Activated T-cell treated with anti-CD3 and anti-CD28 coated beads, Interleukin-2, amount 50 U/mL, for 24 hours (primary cell): ENCODE results near the gene C4orf50.
"Not testable (repeated sequence)": the region's sequence is repeated elsewhere in the genome, so short reads cannot be mapped to it uniquely, and the experiment has no call there.

ENCODE experiments used
- DNase-seq: peaks from one replicate; pipeline ENCODE4 v3.0.0-alpha.2; 2020
- H3K27ac Mint-ChIP-seq: 2 replicates; pipeline ENCODE4 v1.8.0; 2020; ENCODE audit warnings: mild to moderate bottlenecking, mixed read lengths
- H3K27me3 Mint-ChIP-seq: 2 replicates; pipeline ENCODE4 v1.8.0; 2020; ENCODE audit warnings: mixed read lengths
- H3K36me3 Mint-ChIP-seq: 2 replicates; pipeline ENCODE4 v1.8.0; 2020; ENCODE audit warnings: low read depth, mixed read lengths
- H3K4me1 Mint-ChIP-seq: 2 replicates; pipeline ENCODE4 v1.8.0; 2020; ENCODE audit warnings: low read depth, mixed read lengths
- H3K4me3 Mint-ChIP-seq: 2 replicates; pipeline ENCODE4 v1.8.0; 2020; ENCODE audit warnings: mild to moderate bottlenecking, moderate library complexity, mixed read lengths
- H3K9me3 Mint-ChIP-seq: 2 replicates; pipeline ENCODE4 v1.8.0; 2020; ENCODE audit warnings: mixed read lengths

Gene C4orf50

DNA sequence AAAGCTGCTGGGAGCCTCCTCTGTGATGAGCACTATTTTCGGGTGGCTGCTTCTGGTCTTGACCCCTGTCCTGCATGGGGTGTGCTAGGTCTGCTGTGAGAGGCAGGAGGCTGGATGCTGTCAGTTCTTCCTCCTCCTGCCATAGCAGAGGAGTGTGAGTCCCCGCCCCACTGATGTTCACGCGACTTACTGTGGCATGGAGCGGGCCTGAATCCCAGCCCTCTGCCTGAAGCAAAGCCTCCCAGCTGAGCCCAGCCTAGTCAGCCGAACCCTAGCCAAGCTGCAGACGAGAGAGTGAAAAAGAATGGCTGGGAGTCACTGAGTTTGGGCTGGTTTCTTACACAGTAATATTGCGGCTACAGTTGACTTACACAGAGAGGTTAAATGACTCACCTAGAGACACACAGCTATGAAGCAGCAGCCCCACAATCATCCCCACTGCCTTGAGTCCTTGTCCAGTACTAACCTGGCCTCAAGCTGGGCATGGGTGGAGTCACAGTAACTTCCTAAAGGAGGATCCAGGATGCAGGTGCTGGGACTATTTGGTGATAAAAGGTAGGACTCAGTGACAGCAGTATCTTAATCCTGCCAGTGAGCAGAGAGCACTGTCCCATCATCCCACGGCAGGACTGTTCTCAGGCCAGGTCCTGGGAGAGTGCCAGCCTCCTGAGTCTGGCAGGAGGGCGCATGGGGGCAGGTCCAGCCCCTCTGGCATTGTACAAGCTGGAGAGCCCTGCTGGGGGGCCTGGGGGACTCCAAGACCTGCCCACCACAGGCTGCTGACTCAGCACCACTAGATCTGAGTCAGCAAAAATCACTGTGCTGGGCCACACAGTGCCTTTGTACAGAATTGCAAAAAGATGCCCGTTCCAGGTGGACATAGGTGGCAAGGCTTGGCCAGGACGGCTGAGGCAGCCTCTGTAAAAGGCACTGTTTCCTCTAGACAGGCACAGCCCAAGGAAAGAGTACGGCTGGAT lies 65.0 kb downstream of the C4orf50 start:
- Mint-ChIP-seq H3K4me1 (no peaks in the 10 kb centered on the region), H3K4me3 (no peak overlapping the region), H3K27me3 (no peaks in the 10 kb centered on the region), H3K27ac (no peak overlapping the region), H3K36me3 (no peaks in the 10 kb centered on the region), H3K9me3 (no peaks in the 10 kb centered on the region)
- no peak for DNase-seq

- H3K4me3 Mint-ChIP-seq: no peak overlapping the region
- no peaks in the 10 kb centered on the region for H3K9me3 Mint-ChIP-seq
- no peak for DNase-seq
- no peaks in the 10 kb centered on the region for H3K27me3 Mint-ChIP-seq
- H3K4me1 Mint-ChIP-seq: no peaks in the 10 kb centered on the region
- no peak overlapping the region for H3K27ac Mint-ChIP-seq
- no peaks in the 10 kb centered on the region for H3K36me3 Mint-ChIP-seq
Measured at GRCh38 chr4:5952286-5952974, 65.8 kb downstream of the C4orf50 start.

- not testable (repeated sequence) for H3K4me3 Mint-ChIP-seq, H3K27me3 Mint-ChIP-seq, H3K9me3 Mint-ChIP-seq, H3K36me3 Mint-ChIP-seq, DNase-seq, H3K27ac Mint-ChIP-seq, H3K4me1 Mint-ChIP-seq
Measured at GRCh38 chr4:5946653-5947052, 71.6 kb downstream of the C4orf50 start.

GRCh38 chr4:5945936-5946335 lies 72.3 kb downstream of the C4orf50 start:
- H3K9me3 Mint-ChIP-seq: no peaks in the 10 kb centered on the region
- H3K4me1 Mint-ChIP-seq: no peaks in the 10 kb centered on the region
- no peaks in the 10 kb centered on the region for H3K27me3 Mint-ChIP-seq
- no peak overlapping the region for H3K4me3 Mint-ChIP-seq
- no peaks in the 10 kb centered on the region for H3K36me3 Mint-ChIP-seq
- DNase-seq: no peak
- H3K27ac Mint-ChIP-seq: no peak overlapping the region

GRCh38 chr4:5945171-5945570 lies 73.1 kb downstream of the C4orf50 start:
- Mint-ChIP-seq H3K4me3 (no peak overlapping the region), H3K9me3 (peaks cover 5% of the 10 kb centered on the region), H3K27me3 (no peaks in the 10 kb centered on the region), H3K4me1 (no peaks in the 10 kb centered on the region), H3K27ac (no peak overlapping the region), H3K36me3 (no peaks in the 10 kb centered on the region)
- no peak for DNase-seq

- no peaks in the 10 kb centered on the region for H3K36me3 Mint-ChIP-seq
- no peaks in the 10 kb centered on the region for H3K4me1 Mint-ChIP-seq
- peaks cover 5% of the 10 kb centered on the region for H3K9me3 Mint-ChIP-seq
- DNase-seq: no peak
- no peak overlapping the region for H3K27ac Mint-ChIP-seq
- no peaks in the 10 kb centered on the region for H3K27me3 Mint-ChIP-seq
- no peak overlapping the region for H3K4me3 Mint-ChIP-seq
Measured at GRCh38 chr4:5943561-5943960, 74.7 kb downstream of the C4orf50 start.

GRCh38 chr4:5942947-5943346 lies 75.3 kb downstream of the C4orf50 start:
- no peak overlapping the region for H3K4me3 Mint-ChIP-seq
- no peak overlapping the region for H3K27ac Mint-ChIP-seq
- H3K27me3 Mint-ChIP-seq: no peaks in the 10 kb centered on the region
- H3K4me1 Mint-ChIP-seq: no peaks in the 10 kb centered on the region
- DNase-seq: no peak
- no peaks in the 10 kb centered on the region for H3K36me3 Mint-ChIP-seq
- H3K9me3 Mint-ChIP-seq: peaks cover 5% of the 10 kb centered on the region

GRCh38 chr4:5941601-5942000 lies 76.6 kb downstream of the C4orf50 start:
- peaks cover 5% of the 10 kb centered on the region for H3K9me3 Mint-ChIP-seq
- no peak overlapping the region for H3K4me3 Mint-ChIP-seq
- no peaks in the 10 kb centered on the region for H3K27me3 Mint-ChIP-seq
- no peak for DNase-seq
- no peaks in the 10 kb centered on the region for H3K4me1 Mint-ChIP-seq
- no peaks in the 10 kb centered on the region for H3K36me3 Mint-ChIP-seq
- H3K27ac Mint-ChIP-seq: no peak overlapping the region

GRCh38 chr4:5940470-5941203 lies 77.6 kb downstream of the C4orf50 start:
- no peak for DNase-seq
- Mint-ChIP-seq H3K9me3 (peaks cover 5% of the 10 kb centered on the region), H3K4me1 (no peaks in the 10 kb centered on the region)

GRCh38 chr4:5933996-5934831 lies 84.0 kb downstream of the C4orf50 start:
- Mint-ChIP-seq H3K9me3 (no peaks in the 10 kb centered on the region), H3K4me1 (no peaks in the 10 kb centered on the region), H3K4me3 (no peak overlapping the region), H3K36me3 (no peaks in the 10 kb centered on the region), H3K27ac (no peak overlapping the region), H3K27me3 (peaks cover 6% of the 10 kb centered on the region)
- no peak for DNase-seq

More at GRCh38 chr4:5940470-5941203, 77.6 kb downstream of the C4orf50 start:
- H3K27me3 Mint-ChIP-seq: no peaks in the 10 kb centered on the region
- no peak overlapping the region for H3K4me3 Mint-ChIP-seq
- H3K36me3 Mint-ChIP-seq: no peaks in the 10 kb centered on the region
- H3K27ac Mint-ChIP-seq: no peak overlapping the region

DNA sequence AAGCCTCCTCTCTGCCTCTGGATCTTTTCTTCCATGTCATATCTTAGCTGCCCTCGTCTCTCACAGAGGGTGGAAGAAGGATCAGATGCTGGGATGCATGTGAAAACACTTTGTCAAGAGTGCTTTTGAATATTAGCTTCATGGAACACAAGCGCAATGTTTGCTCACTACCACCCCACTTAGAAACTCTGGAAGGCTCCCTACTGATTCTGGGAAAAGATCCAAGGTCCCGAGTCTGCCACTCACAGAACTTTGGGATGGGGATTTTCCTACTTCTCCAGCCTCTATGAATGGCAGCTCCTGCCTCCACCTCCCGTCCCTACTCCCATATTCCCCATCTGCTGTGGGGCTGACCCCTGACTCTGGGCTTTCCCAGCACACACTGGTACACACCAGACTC lies 85.1 kb downstream of the C4orf50 start:
- Mint-ChIP-seq H3K9me3 (no peaks in the 10 kb centered on the region), H3K27me3 (peaks cover 6% of the 10 kb centered on the region), H3K36me3 (no peaks in the 10 kb centered on the region), H3K4me3 (no peak overlapping the region), H3K27ac (no peak overlapping the region), H3K4me1 (no peaks in the 10 kb centered on the region)
- DNase-seq: no peak

GRCh38 chr4:5932035-5932568 lies 86.1 kb downstream of the C4orf50 start:
- no peaks in the 10 kb centered on the region for H3K36me3 Mint-ChIP-seq
- H3K9me3 Mint-ChIP-seq: no peaks in the 10 kb centered on the region
- peaks cover 10% of the 10 kb centered on the region for H3K27me3 Mint-ChIP-seq

DNA sequence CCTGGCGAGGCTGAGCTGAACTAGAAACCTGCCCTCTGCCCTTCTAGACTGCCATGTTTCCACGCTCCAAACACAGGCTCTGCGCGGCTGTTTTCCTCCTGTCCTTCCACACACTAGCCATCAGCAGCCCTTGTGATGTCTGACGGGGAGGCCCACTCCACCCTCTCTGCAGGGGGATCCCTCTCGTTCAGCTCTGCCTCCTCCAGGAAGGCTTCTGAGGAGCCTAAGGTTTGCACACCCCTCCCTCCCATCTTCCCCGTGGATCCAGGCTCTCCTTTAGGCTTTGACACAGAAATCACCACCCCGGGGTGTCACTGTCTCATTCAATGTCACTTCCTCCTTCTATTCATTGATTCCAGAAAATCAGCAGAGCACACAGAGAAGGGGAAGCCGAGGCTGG lies 86.7 kb downstream of the C4orf50 start:
- no peak for DNase-seq
- Mint-ChIP-seq H3K36me3 (no peaks in the 10 kb centered on the region), H3K4me1 (no peaks in the 10 kb centered on the region), H3K4me3 (no peak overlapping the region), H3K27me3 (peaks cover 10% of the 10 kb centered on the region), H3K27ac (no peak overlapping the region), H3K9me3 (no peaks in the 10 kb centered on the region)

More at GRCh38 chr4:5932035-5932568, 86.1 kb downstream of the C4orf50 start:
- Mint-ChIP-seq H3K4me1 (no peaks in the 10 kb centered on the region), H3K4me3 (no peak overlapping the region), H3K27ac (no peak overlapping the region)
- no peak for DNase-seq

DNA sequence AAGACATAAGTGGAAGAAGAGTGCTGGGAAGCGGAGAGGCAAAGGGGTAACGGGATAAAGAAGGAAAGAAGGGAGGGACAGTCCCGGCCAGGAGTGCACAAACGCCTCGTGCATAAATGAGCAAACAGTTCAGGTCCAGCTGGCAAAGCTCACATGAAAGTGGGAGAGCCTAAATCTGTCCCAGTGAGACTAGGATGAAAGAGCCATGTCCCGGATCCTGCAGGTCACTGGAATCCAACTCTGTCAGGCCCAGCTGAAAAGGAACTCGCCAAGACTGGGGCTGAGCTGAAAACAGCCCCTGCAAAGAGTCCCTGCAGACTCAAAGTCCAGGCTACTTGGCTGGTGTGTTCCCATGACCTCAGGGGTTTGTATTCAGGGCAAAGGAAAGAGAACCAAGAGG lies 87.4 kb downstream of the C4orf50 start:
- H3K9me3 Mint-ChIP-seq: no peaks in the 10 kb centered on the region
- DNase-seq: no peak
- no peak overlapping the region for H3K27ac Mint-ChIP-seq
- H3K4me1 Mint-ChIP-seq: no peaks in the 10 kb centered on the region
- H3K4me3 Mint-ChIP-seq: no peak overlapping the region
- H3K27me3 Mint-ChIP-seq: peaks cover 10% of the 10 kb centered on the region
- H3K36me3 Mint-ChIP-seq: no peaks in the 10 kb centered on the region
